Measurements from ENCODE around the gene KANTR. TPM values are rescaled to one million over a fixed set of nuclear protein-coding genes. Genes with fewer than 3 reads are reported as not detected.

KANTR gene
- total and polyA plus RNA-seq, 2 of the 4 experiments (the other 2 are of a cell fraction) = 1.6 to 6.3 TPM

- Histone ChIP-seq H3K36me3 (ENCODE audit: control insufficient read depth, insufficient read depth, low read length) (no peaks in the 10 kb centered on the region), H3K18ac (ENCODE audit: low read depth, low read length) (peak within 1 kb of the TSS; percentile 99; the same call in 1 of the 2 replicates), H3K9ac (ENCODE audit: low read depth, low read length) (peak within 1 kb of the TSS; percentile 90), H2BK120ac (ENCODE audit: low read depth, low read length) (peak within 1 kb of the TSS; percentile 94), H3K56ac (ENCODE audit: extremely low read depth, insufficient read depth, low read length) (peak within 1 kb of the TSS; percentile 62), H2AK9ac (replicated peaks; ENCODE audit: low read depth, low read length, poor library complexity) (peak within 1 kb of the TSS; percentile 68), H2BK5ac (ENCODE audit: low read depth, low read length, poor library complexity, severe bottlenecking) (peak within 1 kb of the TSS; percentile 93), H3K4me2 (ENCODE audit: low read depth, low read length) (peak within 1 kb of the TSS; percentile 97), H3K27me3 (ENCODE audit: control insufficient read depth, insufficient read depth, low read length) (peaks cover 10% of the 10 kb centered on the region), H4K8ac (ENCODE audit: low read depth in 2 of 2, low read length in 2 of 2) (peak within 1 kb of the TSS; percentile 95 to 97), H3K4me3 (ENCODE audit: insufficient read depth, low read depth, low read length) (peak within 1 kb of the TSS; percentile 100), H3K9me1 (ENCODE audit: insufficient read depth, low read length) (peaks cover 21% of the 10 kb centered on the region), H3K9me3 (ENCODE audit: control insufficient read depth, insufficient read depth, low read length) (no peaks in the 10 kb centered on the region), H4K5ac (ENCODE audit: low read depth, low read length) (peak within 1 kb of the TSS; percentile 99), H3K27ac (ENCODE audit: insufficient read depth, low read length) (peak within 1 kb of the TSS; percentile 99), H3K79me1 (ENCODE audit: low read depth in 1 of 2, low read length in 2 of 2) (peaks cover 0 to 41% of the 10 kb centered on the region in 2 experiments), H2BK15ac (ENCODE audit: low read depth, low read length) (no peak within 1 kb of the TSS; the same call in 2 of the 3 replicates), H3K14ac (replicated peaks; ENCODE audit: low read depth, low read length) (peak within 1 kb of the TSS; percentile 95), H2BK20ac (ENCODE audit: low read depth, low read length) (peak within 1 kb of the TSS; percentile 78; the same call in 1 of the 2 replicates), H4K20me1 (ENCODE audit: insufficient read depth, low read length) (peaks cover 32% of the 10 kb centered on the region), H2AK5ac (ENCODE audit: low read depth, low read length) (peak within 1 kb of the TSS; percentile 78), H4K91ac (ENCODE audit: insufficient read depth, low read depth, low read length) (peak within 1 kb of the TSS; percentile 95), H3K23ac (ENCODE audit: low read depth, low read length) (0 out of 2 replicates have a peak within 1 kb of the TSS, but pooled peaks have one; percentile 64), H2AFZ (replicated peaks; ENCODE audit: low read length, poor library complexity) (peak within 1 kb of the TSS; percentile 93), H3K4ac (ENCODE audit: low read depth, low read length) (peak within 1 kb of the TSS; percentile 95), H3K4me1 (ENCODE audit: control insufficient read depth, insufficient read depth, low read length) (peaks cover 11% of the 10 kb centered on the region; the same call in 1 of the 2 replicates)
- no peak for TF ChIP-seq NFE2L2 (IDR thresholded peaks at IDR 0.05; ENCODE audit: low read depth, low read length)
- peak; percentile 97 for TF ChIP-seq MAZ (IDR thresholded peaks at IDR 0.05; ENCODE audit: borderline replicate concordance, low read depth, low read length)
- peak; percentile 80 for TF ChIP-seq BHLHE40 (IDR thresholded peaks at IDR 0.05; ENCODE audit: low read depth, low read length)
- CTCF ChIA-PET = no interaction called here
- WGBS, 2 experiments (ENCODE audit: extremely low coverage in 2 of 2, insufficient read length in 1 of 2) = 18% methylated on average over 5 of the region's 38 CpGs; no CpG with 5 or more reads in 1 of the 2 experiments
- DNase-seq (peak; percentile 66), ATAC-seq (ENCODE audit: low read depth) (peak; percentile 96)
- intact Hi-C loops (cut with micrococcal nuclease) (no loop called here), dilution Hi-C loops (cut with HindIII; ENCODE audit: low sequenced_read_pairs, unreplicated experiment) (no loop called here), in situ Hi-C loops (cut with MboI; ENCODE audit: low sequenced_read_pairs) (no loop called here)
- POLR2A ChIA-PET (ENCODE audit: unreplicated experiment) = no interaction called here
- BruUV-seq (replicated peaks) = no TSS peak
These were observed 45.5 kb upstream of the KANTR start, which contains the start of gene GPR173 for GRCh38 chrX:53048169-53049126. TSS of gene GPR173 (plus strand) at chrX:53048789. CDS start at chrX:53076622, 27,833 bp downstream.
